Nucleus accumbens (tissue), 56 donors: ENCODE data around the gene MPZL1.

ENCODE experiments used
- DNase-seq, 56 donors: peaks; one replicate each; lab custom pipeline; 2025; lab: John Stamatoyannopoulos, UW

Gene MPZL1

DNA sequence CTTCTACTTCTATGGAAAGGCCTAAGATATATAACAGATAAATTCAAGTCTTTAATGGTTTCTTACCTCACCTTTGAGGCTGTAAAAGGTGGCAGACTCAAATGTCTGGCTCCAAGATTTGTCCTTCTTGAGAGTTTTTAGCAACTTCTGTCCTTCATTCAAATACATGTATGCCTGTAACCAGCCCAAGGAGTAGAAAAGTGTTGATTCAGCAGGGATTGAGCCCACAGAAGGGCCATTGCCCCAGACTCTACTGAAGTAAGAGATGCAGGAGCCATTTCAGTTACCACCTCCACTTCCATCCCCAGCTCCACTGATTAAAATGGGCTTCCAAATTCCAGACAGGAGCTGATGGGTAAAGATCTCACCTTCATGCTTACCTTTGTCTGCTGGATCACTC, 112.1 kb downstream of the MPZL1 start:
- no peak for DNase-seq

DNA sequence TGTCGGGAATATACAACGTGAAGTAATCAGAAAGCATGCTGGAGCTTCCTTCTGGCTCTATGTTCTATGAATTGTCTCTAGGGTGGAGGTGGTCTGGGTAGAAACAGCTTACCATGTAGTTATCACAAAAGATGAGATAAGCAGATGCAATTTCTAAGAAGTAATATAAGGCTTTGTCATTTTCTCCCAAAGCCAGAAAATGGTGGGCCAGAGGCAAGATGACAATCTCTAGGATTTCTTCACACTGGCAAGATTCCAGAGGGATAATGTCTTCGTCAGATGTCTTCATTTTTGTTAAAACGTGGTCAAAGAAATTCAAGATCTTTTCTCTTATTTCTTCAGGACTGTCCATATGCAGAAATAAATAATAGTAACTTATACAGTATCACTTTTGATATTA, 114.4 kb downstream of the MPZL1 start:
- DNase-seq: no peak

DNA sequence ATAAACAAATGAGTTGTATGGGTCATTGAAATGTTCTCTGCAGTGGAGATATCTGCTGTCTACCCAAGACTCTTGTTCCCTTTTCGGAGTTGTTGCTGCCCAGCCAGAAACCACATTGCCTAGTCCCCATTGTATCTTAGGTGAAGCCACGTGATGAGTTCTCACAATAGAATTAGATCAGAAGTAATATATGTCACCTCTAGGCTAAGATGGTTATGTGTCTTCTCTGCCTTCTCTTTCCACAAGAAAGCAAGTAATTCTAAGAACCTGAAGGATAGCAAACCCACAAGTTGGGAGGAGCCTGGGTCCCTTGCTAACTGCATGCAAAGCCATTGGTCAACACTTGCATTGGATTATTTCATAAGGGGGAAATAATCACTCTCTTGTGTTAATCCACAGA, 115.5 kb downstream of the MPZL1 start:
- no peak for DNase-seq

DNA sequence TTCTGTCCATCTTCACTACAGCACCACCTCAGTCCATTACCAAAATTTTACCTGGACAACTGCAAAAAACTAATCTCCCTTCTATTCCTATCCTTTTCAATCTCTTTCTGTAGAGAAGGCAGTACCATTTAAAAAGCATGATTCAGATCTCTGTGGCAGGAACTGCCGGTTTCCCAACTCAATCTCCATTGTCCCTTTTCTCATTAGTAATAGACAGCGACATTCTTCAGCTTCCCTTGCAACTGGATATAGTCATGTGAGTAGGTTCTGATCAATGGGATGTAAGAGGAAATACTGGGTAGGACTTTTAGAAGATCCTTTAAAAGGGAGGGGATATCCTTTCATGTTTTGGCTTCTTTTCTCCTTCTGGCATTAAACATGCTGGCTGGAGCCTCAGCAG, 117.2 kb downstream of the MPZL1 start:
- no peak for DNase-seq
